SU-DHL-6 (cell line): Measurements from ENCODE around the gene FCHSD2.

Source experiments
- H2AFZ ChIP-seq: fragments of 200-600 bp; sonication (generic); 2 replicates; pipeline ENCODE4 v1.6.1; 2014; ENCODE audit warnings: low read depth, mild to moderate bottlenecking, moderate library complexity, mixed read lengths, antibody characterized with exemption, low read length; ENCODE audit not compliant: severe bottlenecking
- H3F3A ChIP-seq: fragments of 200-600 bp; shearing (Covaris generic); 2 replicates; pipeline ENCODE4 v1.6.0; 2016; ENCODE audit warnings: antibody characterized with exemption, mild to moderate bottlenecking; ENCODE audit not compliant: insufficient read depth
- H3K27ac ChIP-seq: fragments of 200-600 bp; sonication (generic); 2 replicates; pipeline ENCODE4 v1.5.1; 2016; ENCODE audit warnings: low read depth, mild to moderate bottlenecking, low read length, moderate library complexity, mixed read lengths
- H3K27me3 ChIP-seq: fragments of 200-600 bp; sonication (generic), shearing (Covaris generic); 2 replicates; pipeline ENCODE4 v1.6.0; 2014; ENCODE audit warnings: mild to moderate bottlenecking, low read length
- H3K36me3 ChIP-seq: fragments of 200-600 bp; sonication (generic); 2 replicates; pipeline ENCODE4 v1.6.1; 2014; ENCODE audit warnings: mild to moderate bottlenecking, low read length, mixed read lengths
- H3K4me2 ChIP-seq: fragments of 300-600, 200-600 bp; shearing (Covaris generic), sonication (generic); 2 replicates; pipeline ENCODE4 v1.6.0; 2014; ENCODE audit warnings: low read length, low read depth, mild to moderate bottlenecking; ENCODE audit not compliant: poor library complexity, severe bottlenecking
- H3K4me3 ChIP-seq: fragments of 200-600 bp; sonication (generic); 2 replicates; pipeline ENCODE4 v1.5.1; 2014; ENCODE audit warnings: antibody characterized with exemption, low read length, mild to moderate bottlenecking, mixed read lengths; ENCODE audit not compliant: insufficient read depth, poor library complexity, severe bottlenecking
- H3K79me2 ChIP-seq: fragments of 200-600 bp; sonication (generic); 2 replicates; pipeline ENCODE4 v1.6.1; 2014; ENCODE audit warnings: mild to moderate bottlenecking, low read length, moderate library complexity; ENCODE audit not compliant: insufficient read depth
- H3K9ac ChIP-seq: fragments of 200-600 bp; sonication (generic); 2 replicates; pipeline ENCODE4 v1.7.0; 2014; ENCODE audit warnings: mild to moderate bottlenecking, low read length
- H3K9me2 ChIP-seq: fragments of 200-600 bp; sonication (generic); replicated peaks from 2 replicates; pipeline ENCODE4 v1.6.1; 2014; ENCODE audit warnings: low read length; ENCODE audit not compliant: insufficient read depth
- H3K9me3 ChIP-seq: fragments of 200-600 bp; sonication (generic); 2 replicates; pipeline ENCODE4 v1.6.1; 2014; ENCODE audit warnings: low read length, mixed read lengths; ENCODE audit not compliant: insufficient read depth
- H4K20me1 ChIP-seq: fragments of 200-600 bp; sonication (generic); 2 replicates; pipeline ENCODE4 v1.6.1; 2014; ENCODE audit warnings: low read depth, mild to moderate bottlenecking, antibody characterized with exemption, low read length, moderate library complexity, mixed read lengths
- EZH2phosphoT487 ChIP-seq: fragments of 200-600 bp; sonication (generic), shearing (Covaris generic); conservative IDR thresholded peaks from 2 replicates; pipeline ENCODE4 v1.6.1; 2018; ENCODE audit warnings: mild to moderate bottlenecking, antibody characterized with exemption, low read length, moderate library complexity, mixed read lengths
- TF ChIP-seq, protein P1 (sequence below): fragments of 200-600 bp; sonication (generic); IDR thresholded peaks from one replicate; pipeline ENCODE4 v1.5.1; 2017; ENCODE audit warnings: antibody characterized with exemption, mild to moderate bottlenecking, low read length, moderate library complexity; ENCODE audit not compliant: insufficient read depth, poor library complexity, severe bottlenecking

The FCHSD2 gene

DNA sequence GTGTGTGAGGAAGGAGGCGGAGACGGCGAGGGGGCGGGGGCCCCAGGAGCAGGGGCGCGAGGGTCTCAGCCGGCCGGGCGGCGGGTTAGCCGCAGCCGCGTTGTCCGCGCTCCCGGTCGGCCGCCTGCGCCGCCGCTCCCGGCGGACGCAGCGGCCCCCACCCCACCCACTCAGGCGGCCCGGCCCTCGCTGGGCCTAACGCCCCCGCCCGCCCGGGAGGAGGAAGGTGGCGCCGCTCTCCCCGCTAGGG lies at the start of gene FCHSD2:
TSS of gene FCHSD2 (minus strand) at position 191 of the 250 bp plus-strand sequence. CDS start 441 bp downstream, outside the sequence.
- H3K9ac ChIP-seq: peak within 1 kb of the TSS; percentile 96
- H3K9me3 ChIP-seq: no peaks in the 10 kb centered on the region
- TF ChIP-seq, protein P1, sequence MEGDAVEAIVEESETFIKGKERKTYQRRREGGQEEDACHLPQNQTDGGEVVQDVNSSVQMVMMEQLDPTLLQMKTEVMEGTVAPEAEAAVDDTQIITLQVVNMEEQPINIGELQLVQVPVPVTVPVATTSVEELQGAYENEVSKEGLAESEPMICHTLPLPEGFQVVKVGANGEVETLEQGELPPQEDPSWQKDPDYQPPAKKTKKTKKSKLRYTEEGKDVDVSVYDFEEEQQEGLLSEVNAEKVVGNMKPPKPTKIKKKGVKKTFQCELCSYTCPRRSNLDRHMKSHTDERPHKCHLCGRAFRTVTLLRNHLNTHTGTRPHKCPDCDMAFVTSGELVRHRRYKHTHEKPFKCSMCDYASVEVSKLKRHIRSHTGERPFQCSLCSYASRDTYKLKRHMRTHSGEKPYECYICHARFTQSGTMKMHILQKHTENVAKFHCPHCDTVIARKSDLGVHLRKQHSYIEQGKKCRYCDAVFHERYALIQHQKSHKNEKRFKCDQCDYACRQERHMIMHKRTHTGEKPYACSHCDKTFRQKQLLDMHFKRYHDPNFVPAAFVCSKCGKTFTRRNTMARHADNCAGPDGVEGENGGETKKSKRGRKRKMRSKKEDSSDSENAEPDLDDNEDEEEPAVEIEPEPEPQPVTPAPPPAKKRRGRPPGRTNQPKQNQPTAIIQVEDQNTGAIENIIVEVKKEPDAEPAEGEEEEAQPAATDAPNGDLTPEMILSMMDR: no peak
- no peak for TF ChIP-seq EZH2phosphoT487
- peaks cover 42% of the 10 kb centered on the region for H3F3A ChIP-seq
- no peak within 1 kb of the TSS for H2AFZ ChIP-seq
- no peaks in the 10 kb centered on the region for H3K9me2 ChIP-seq
- H3K4me2 ChIP-seq: peak within 1 kb of the TSS; percentile 93
- peaks cover 32% of the 10 kb centered on the region for H3K36me3 ChIP-seq
- peak within 1 kb of the TSS; percentile 76 for H3K4me3 ChIP-seq
- H3K27ac ChIP-seq: peak within 1 kb of the TSS; percentile 95
- no peaks in the 10 kb centered on the region for H4K20me1 ChIP-seq
- H3K27me3 ChIP-seq: no peaks in the 10 kb centered on the region
- peaks cover 48% of the 10 kb centered on the region for H3K79me2 ChIP-seq

DNA sequence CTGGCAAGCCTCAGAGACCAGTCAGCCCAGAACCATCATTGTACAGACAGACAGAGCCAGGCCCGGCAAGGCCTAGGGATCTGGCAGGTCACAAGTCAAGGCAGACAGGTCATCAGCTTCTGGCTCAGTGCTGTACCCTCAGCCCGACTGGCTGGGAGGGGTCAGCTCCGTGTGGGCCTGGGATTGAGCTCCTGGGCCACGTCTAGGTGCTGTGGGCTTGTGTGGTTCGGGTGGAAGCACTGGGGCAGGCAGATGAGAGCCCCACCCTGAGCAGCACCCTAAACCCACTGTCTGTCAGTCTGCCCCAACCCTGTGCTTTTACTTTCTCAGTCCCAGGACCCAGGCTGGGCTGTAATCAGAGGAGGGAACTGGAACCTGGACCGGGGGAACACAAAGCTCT lies 49.0 kb upstream of the FCHSD2 start:
- Histone ChIP-seq H4K20me1 (no peaks in the 10 kb centered on the region), H3K9ac (no peak overlapping the region), H3K36me3 (no peaks in the 10 kb centered on the region), H3K9me2 (no peaks in the 10 kb centered on the region), H3K4me2 (no peak overlapping the region), H3K27ac (no peak overlapping the region), H3K79me2 (no peaks in the 10 kb centered on the region), H3K9me3 (no peaks in the 10 kb centered on the region), H3K4me3 (no peak overlapping the region), H2AFZ (no peak overlapping the region), H3K27me3 (no peaks in the 10 kb centered on the region), H3F3A (no peaks in the 10 kb centered on the region)
- TF ChIP-seq, protein P1: no peak
- TF ChIP-seq EZH2phosphoT487: no peak

DNA sequence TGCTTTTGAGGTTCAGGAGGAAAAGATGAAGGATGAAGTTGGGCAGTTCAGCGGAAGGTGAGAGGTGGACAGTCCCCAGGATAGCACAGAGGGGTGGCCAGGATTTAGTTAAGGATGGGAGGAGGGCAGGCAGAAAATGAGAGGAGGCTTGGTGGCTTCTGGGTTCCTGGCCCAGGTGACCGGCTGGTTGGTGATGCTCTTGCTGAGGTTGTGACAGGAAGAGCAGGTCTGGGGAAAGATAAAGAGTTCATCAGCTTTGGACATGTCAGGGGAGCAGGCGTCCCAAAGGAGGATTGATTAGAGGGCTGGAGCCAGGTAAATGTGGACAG lies 48.4 kb upstream of the FCHSD2 start:
- H3K9me2 ChIP-seq: no peaks in the 10 kb centered on the region
- H3K9me3 ChIP-seq: no peaks in the 10 kb centered on the region
- no peaks in the 10 kb centered on the region for H3F3A ChIP-seq
- H3K27ac ChIP-seq: no peak overlapping the region
- no peaks in the 10 kb centered on the region for H3K36me3 ChIP-seq
- no peaks in the 10 kb centered on the region for H3K79me2 ChIP-seq
- no peak for TF ChIP-seq EZH2phosphoT487
- TF ChIP-seq, protein P1: no peak
- no peak overlapping the region for H3K4me2 ChIP-seq
- no peak overlapping the region for H2AFZ ChIP-seq
- no peaks in the 10 kb centered on the region for H4K20me1 ChIP-seq
- no peaks in the 10 kb centered on the region for H3K27me3 ChIP-seq
- no peak overlapping the region for H3K9ac ChIP-seq
- no peak overlapping the region for H3K4me3 ChIP-seq
